HG02571 (cell line): ENCODE data around the gene TIMM50.

Experiments
- ATAC-seq: cut with Tn5 transposase; IDR thresholded peaks from one replicate; pipeline ENCODE4 v1.9.1; 2021; ENCODE audit warnings: mild to moderate bottlenecking, moderate library complexity; ENCODE audit not compliant: unreplicated experiment

TIMM50 gene

DNA sequence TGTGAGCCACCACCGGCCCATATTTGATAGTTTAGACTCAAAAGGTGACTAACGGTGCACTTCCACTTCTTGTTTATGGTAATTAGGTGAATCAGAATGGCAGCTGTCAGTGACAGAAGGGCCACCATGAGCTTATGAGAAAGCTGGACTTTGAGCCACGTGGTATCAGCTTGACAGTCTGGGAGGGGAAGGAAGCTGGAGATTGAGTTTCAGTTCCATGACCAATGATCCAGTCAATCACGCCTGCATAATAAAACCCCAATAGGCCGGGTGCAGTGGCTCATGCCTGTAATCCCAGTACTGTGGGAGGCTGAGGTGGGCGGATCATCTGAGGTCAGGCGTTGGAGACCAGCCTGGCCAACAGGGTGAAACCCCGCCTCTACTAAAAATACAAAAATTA, 43.9 kb downstream of the TIMM50 start:
- ATAC-seq = no peak

- no peak for ATAC-seq
Measured at GRCh38 chr19:39525205-39525604, 44.6 kb downstream of the TIMM50 start.

GRCh38 chr19:39531834-39532232, 51.2 kb downstream of the TIMM50 start:
- no peak for ATAC-seq

GRCh38 chr19:39532233-39533002, 51.8 kb downstream of the TIMM50 start, which contains the start of gene EID2B:
Gene EID2B, minus strand, starts transcription at chr19:39532852. Its CDS starts 50 bp downstream, at chr19:39532802.
- ATAC-seq = peak; percentile 90

- ATAC-seq = no peak
Measured at GRCh38 chr19:39533003-39533512, 52.4 kb downstream of the TIMM50 start.

GRCh38 chr19:39533791-39534190, 53.2 kb downstream of the TIMM50 start:
- ATAC-seq = no peak

DNA sequence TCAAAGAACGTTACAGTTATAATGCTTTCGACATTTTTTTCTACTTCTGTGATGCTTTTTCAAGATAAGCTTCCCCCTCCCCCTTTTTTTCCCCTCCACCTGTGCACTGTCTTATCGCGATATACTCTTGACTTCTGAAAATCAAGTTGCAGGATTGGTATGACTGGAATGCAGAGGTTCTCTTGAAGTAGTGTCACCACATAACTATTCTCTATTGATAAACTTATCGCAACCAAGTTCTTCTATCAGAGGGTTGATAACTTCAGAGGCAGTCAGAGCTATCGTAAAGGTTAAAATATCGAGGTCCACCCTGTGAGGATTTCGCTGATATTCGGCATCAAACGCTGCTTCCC, 58.5 kb downstream of the TIMM50 start:
- no peak for ATAC-seq

DNA sequence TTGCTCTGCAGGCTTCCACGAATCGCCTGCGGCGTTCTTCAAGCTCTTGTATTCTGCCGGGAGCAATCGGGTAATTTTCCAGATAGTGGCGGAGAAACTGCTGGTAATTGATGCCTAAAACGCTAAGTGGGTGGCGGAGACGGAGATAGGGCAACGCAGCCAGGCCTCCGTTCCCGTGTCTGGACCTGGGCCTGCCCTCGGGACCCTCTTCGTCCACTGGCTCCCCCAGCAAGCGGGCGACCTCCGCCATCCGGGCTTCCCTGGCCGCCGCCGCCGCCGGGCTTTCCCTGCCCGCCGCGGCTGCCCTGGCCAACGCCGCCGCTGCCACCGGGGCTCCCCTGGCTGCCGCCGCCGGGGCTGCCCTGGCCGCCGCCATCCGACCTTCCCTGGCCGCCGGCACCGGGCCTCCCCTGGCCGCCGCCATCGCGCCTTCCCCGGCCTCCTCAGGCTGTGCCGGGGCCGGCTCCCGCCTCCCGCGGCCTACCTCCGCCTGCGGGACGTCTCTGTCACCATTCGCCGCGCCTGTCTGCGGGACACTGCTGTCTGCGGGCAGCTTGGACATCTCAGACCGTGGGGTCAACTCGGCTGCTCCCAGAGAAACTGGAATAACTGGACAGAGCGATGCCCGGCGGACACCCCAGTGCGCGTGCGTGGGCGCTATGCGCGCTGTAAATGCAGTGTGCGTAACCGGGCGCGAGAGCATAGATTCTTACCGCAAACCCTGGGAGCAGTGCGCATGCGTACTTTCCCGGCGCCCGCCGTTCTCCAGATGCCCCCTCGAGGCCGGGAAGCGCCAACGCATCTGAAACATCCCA, 59.1 kb downstream of the TIMM50 start, which contains the start of gene EID2:
TSS of gene EID2 (minus strand) at position 644 of the 815 bp plus-strand sequence. CDS start at position 562, 82 bp downstream.
- ATAC-seq = peak; percentile 86

- ATAC-seq = no peak
Measured at GRCh38 chr19:39540333-39540673, 59.7 kb downstream of the TIMM50 start.
